H54 (cell line): ENCODE results near the gene SEMA3F.
A peak's percentile ranks its signal among the peaks of the same experiment; 100 is the strongest.

Source experiments
- DNase-seq: peaks from one replicate; pipeline ENCODE4 v3.0.0; 2011; ENCODE audit warnings: low spot score, mixed read lengths; ENCODE audit not compliant: insufficient read length
- FAIRE-seq: peaks from 3 replicates; lab custom pipeline; 2011; peaks lifted over from hg19 to GRCh38; lab: Jason Lieb, UNC
- POLR2A ChIP-seq: IDR thresholded peaks from 2 replicates; pipeline ENCODE4 v1.6.1; 2011; ENCODE audit warnings: low read depth, mild to moderate bottlenecking, low read length

SEMA3F gene

DNA sequence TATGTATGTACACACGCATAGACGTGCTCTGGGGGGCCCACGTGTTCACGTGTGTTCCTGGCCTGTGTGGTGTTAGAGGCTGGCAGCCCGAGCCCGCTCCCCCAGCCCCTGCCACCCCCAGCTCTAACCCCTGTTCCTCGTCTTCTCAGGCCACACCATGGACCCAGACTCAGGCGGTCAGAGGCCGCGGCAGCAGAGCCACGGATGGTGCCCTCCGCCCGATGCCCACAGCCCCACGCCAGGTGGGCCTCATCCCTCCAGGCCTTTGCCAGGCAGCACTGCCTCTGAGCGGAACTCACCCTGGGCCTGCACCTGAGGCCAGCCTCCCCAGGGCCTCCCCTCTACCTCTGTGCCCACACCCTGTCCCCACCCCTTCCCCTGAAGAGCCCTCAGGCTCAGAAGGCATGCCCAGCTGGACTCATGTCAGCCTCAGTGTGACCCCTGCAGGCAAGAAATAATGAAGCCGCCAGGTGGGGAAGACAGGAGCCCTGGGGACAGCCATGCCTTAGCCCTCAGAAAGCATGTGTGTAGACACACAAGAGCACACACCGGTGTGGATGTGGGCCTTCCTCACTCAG lies 19.9 kb downstream of the SEMA3F start:
- FAIRE-seq (no peak), DNase-seq (no peak)
- TF ChIP-seq POLR2A = no peak

DNA sequence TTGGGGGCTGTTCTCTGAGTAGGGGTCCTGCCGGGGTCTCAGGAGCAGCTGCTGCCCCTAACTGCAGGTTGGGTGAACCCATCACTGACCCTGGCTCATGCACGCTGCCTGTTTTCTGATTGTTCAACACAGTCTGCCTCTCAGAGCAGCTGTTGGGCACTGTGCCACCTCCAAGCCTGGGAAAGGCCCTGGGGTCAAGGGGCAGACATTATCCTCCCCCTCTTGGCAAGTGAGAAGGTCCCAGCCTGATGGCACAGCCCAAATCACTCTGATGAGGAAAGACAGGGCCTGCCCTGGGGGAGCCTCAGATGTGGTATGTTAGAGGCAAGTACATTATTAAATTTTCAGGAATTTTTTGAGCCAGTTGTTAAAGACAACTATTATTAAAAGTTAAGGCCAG lies 22.2 kb downstream of the SEMA3F start:
- no peak for DNase-seq
- FAIRE-seq = no peak
- no peak for TF ChIP-seq POLR2A

- DNase-seq (no peak), FAIRE-seq (no peak)
- no peak for TF ChIP-seq POLR2A
Measured at GRCh38 chr3:50179710-50180109, 24.6 kb downstream of the SEMA3F start.

GRCh38 chr3:50181985-50182384 lies 26.9 kb downstream of the SEMA3F start:
- TF ChIP-seq POLR2A = no peak
- FAIRE-seq = no peak
- no peak for DNase-seq

DNA sequence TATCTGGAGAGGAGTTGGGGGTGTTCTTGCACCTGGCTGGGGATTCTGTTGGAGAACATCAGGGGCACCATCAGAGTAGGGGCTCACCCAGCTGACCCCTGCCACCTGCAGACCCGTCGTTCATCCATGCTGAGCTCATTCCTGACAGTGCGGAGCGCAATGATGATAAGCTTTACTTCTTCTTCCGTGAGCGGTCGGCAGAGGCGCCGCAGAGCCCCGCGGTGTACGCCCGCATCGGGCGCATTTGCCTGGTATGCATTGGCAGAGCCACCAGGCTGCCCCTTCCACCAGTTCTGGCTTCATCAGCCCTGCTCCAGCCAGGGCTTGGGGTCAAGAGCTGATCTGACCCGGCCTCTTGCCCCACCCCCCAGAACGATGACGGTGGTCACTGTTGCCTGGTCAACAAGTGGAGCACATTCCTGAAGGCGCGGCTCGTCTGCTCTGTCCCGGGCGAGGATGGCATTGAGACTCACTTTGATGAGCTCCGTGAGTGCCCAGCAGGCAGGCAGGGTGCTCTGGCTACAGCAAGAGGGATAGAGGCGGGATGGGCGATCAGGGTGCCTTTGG lies 27.5 kb downstream of the SEMA3F start:
- FAIRE-seq = no peak
- DNase-seq = no peak
- TF ChIP-seq POLR2A = no peak

- DNase-seq = no peak
- no peak for FAIRE-seq
- TF ChIP-seq POLR2A = no peak
Measured at GRCh38 chr3:50183755-50184154, 28.6 kb downstream of the SEMA3F start.

DNA sequence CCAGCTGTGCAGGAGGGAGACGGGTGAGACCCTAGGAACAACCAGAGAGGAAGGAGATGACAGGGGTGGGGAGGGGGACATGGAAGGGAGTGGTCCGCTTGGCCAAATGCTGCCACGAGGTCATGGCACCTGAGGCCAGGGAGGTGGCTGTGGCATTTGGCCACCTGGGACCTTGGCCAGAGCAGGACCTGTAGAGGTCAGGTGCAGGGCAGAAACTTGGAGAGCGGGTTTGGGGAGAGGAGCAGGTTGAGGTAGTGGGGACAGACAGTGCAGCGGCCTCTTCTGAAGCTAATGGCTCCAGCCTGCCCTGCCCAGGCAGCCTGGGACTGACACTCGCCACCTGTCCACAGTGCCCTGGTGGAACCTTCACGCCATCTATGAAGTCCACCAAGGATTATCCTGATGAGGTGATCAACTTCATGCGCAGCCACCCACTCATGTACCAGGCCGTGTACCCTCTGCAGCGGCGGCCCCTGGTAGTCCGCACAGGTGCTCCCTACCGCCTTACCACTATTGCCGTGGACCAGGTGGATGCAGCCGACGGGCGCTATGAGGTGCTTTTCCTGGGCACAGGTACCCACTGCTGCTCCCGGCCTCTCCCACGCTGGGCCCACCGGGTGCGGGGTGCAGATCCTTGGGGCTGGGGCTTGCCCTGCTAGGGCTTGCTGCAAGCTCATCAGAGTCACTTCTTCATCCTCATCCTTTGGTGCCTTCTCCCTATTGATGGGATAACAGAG lies 29.3 kb downstream of the SEMA3F start:
- FAIRE-seq = no peak
- DNase-seq = no peak
- no peak for TF ChIP-seq POLR2A

GRCh38 chr3:50185230-50185629 lies 30.1 kb downstream of the SEMA3F start:
- no peak for TF ChIP-seq POLR2A
- DNase-seq = no peak
- no peak for FAIRE-seq

DNA sequence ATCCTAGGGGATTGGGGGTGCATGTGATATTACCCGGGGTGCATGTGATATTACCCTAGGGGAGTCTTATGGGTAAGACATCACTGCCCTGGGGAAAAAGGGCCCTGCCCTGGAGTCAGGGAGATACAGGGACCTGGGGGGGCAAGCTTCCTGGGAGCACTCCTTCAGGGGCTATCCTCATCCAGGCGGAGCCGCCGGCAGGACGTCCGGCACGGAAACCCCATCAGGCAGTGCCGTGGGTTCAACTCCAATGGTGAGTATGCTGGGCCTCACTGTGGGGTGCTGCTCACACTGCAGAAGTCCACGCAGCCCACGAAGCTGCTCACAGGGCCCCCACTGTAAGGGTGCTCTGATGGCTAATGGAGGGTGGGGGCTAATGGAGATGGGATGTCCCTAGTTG lies 31.0 kb downstream of the SEMA3F start:
- no peak for TF ChIP-seq POLR2A
- no peak for FAIRE-seq
- DNase-seq = no peak

GRCh38 chr3:50187750-50188149 lies 32.6 kb downstream of the SEMA3F start:
- FAIRE-seq (no peak), DNase-seq (no peak)
- no peak for TF ChIP-seq POLR2A

DNA sequence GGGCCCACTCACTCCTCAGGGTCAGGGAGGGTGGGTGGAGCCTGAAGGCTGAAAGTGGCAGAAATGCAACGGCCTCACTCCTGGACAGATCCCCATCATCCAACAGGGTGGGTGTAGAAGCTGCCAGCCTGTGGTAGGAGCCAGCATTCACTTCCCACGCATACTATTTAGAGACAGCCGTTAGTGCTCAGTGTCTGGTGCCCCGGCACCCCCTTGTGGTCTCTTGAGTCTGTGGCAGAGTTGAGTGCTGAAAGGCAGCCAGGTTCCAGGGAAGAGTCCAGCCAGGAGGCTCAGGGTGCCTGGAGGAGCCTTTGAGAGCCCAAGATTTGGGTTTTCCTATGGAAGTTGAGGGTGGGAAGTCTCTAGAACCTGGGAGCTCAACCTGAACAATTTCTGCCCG lies 34.1 kb downstream of the SEMA3F start:
- FAIRE-seq (peak; percentile 27), DNase-seq (peak; percentile 79)
- TF ChIP-seq POLR2A = no peak

GRCh38 chr3:50189989-50190388 lies 34.9 kb downstream of the SEMA3F start:
- no peak for FAIRE-seq
- DNase-seq = no peak
- no peak for TF ChIP-seq POLR2A

DNA sequence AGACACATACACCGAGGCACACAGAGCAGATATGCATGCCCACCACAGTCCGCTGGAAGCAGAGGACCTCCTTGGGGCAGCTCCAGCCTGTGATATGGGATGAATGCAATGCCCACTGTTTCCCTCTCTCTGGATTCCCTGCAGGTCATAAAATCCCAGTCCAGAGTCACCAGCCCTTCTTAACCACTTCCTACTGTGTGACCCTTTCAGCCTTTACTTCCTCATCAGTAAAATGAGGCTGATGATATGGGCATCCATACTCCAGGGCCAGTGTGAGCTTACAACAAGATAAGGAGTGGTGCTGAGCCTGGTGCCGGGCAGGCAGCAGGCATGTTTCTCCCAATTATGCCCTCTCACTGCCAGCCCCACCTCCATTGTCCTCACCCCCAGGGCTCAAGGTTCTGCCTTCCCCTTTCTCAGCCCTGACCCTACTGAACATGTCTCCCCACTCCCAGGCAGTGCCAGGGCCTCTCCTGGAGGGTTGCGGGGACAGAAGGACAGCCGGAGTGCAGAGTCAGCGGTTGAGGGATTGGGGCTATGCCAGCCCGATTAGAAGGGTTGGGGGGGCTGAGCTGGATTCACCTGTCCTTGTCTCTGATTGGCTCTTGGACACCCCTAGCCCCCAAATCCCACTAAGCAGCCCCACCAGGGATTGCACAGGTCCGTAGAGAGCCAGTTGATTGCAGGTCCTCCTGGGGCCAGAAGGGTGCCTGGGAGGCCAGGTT lies 36.0 kb downstream of the SEMA3F start, which contains the start of gene GNAT1:
TSS of gene GNAT1 (plus strand) at position 675 of the 725 bp plus-strand sequence. CDS start 116 bp downstream, outside the sequence.
- DNase-seq (no peak), FAIRE-seq (no peak)
- TF ChIP-seq POLR2A = no peak

GRCh38 chr3:50192124-50192523 lies 37.0 kb downstream of the SEMA3F start:
- FAIRE-seq = no peak
- no peak for DNase-seq
- TF ChIP-seq POLR2A = no peak

- FAIRE-seq (no peak), DNase-seq (peak; percentile 85)
- no peak for TF ChIP-seq POLR2A
Measured at GRCh38 chr3:50192689-50193141, 37.6 kb downstream of the SEMA3F start.
